Endodermal cell (in vitro differentiated cells): ENCODE data around the gene SHTN1. TPM values are rescaled to one million over a fixed set of nuclear protein-coding genes. Genes with fewer than 3 reads are reported as not detected.

Experiments
- DNase-seq: peaks from one replicate; pipeline ENCODE4 v3.0.0-alpha.2; 2017
- H3K27ac ChIP-seq: 2 replicates; pipeline ENCODE4 v1.5.1; 2013; ENCODE audit warnings: mild to moderate bottlenecking, low read depth, low read length, moderate library complexity
- H3K27me3 ChIP-seq: 2 replicates; pipeline ENCODE4 v1.6.1; 2013; ENCODE audit warnings: mild to moderate bottlenecking, low read length, moderate library complexity; ENCODE audit not compliant: insufficient read depth, control insufficient read depth, poor library complexity, severe bottlenecking
- H3K36me3 ChIP-seq: 2 replicates; pipeline ENCODE4 v1.7.0; 2013; ENCODE audit warnings: mild to moderate bottlenecking, low read length, moderate library complexity; ENCODE audit not compliant: control insufficient read depth, insufficient read depth
- H3K4me1 ChIP-seq: one replicate; pipeline ENCODE4 v1.7.0; 2013; ENCODE audit warnings: low read length; ENCODE audit not compliant: control insufficient read depth, insufficient read depth
- H3K4me3 ChIP-seq: 2 replicates; pipeline ENCODE4 v1.5.1; 2013; ENCODE audit warnings: mild to moderate bottlenecking, low read length, moderate library complexity
- H3K9ac ChIP-seq: 2 replicates; pipeline ENCODE4 v1.6.1; 2013; ENCODE audit warnings: mild to moderate bottlenecking, low read length, moderate library complexity; ENCODE audit not compliant: poor library complexity, severe bottlenecking; ENCODE audit errors: extremely low read depth
- H3K9me3 ChIP-seq: 2 replicates; pipeline ENCODE4 v1.6.1; 2013; ENCODE audit warnings: mild to moderate bottlenecking, low read length, moderate library complexity; ENCODE audit not compliant: control insufficient read depth
- H3K27ac Mint-ChIP-seq: 2 replicates; pipeline ENCODE4 v1.8.0; 2020; ENCODE audit warnings: mixed read lengths
- H3K27me3 Mint-ChIP-seq: 2 replicates; pipeline ENCODE4 v1.8.0; 2021; ENCODE audit warnings: mild to moderate bottlenecking, mixed read lengths; ENCODE audit not compliant: insufficient read depth
- H3K36me3 Mint-ChIP-seq: 2 replicates; pipeline ENCODE4 v1.8.0; 2020; ENCODE audit warnings: low read depth, mixed read lengths
- H3K4me1 Mint-ChIP-seq: 2 replicates; pipeline ENCODE4 v1.8.0; 2020; ENCODE audit warnings: mixed read lengths
- H3K4me3 Mint-ChIP-seq: 2 replicates; pipeline ENCODE4 v1.8.0; 2020; ENCODE audit warnings: mild to moderate bottlenecking, moderate library complexity, mixed read lengths
- H3K9me3 Mint-ChIP-seq: 2 replicates; pipeline ENCODE4 v1.8.0; 2020; ENCODE audit warnings: mild to moderate bottlenecking, mixed read lengths
- WGBS, 2 experiments: methylation state at CpG; one replicate each; pipeline versions ENCODE4 v1.1.5 to v1.1.7; 2013; ENCODE audit warnings: missing lambda C conversion rate in 2 of 2, mixed read lengths in 1 of 2; ENCODE audit not compliant: insufficient coverage in 1 of 2, insufficient read length in 1 of 2; 5-methylcytosine and 5-hydroxymethylcytosine counted together
- total RNA-seq, 2 donors: library from RNA; stranded (reverse); fragmentation: NEBNext Ultra II Directional in 1 of 2; extraction: Animal tissue kit (Norgen Biotek cat#: 25700) in 1 of 2; gene quantifications; 2 replicates in 1 of 2; 3 replicates in 1 of 2; pipeline ENCODE4 v1.2.1, GENCODE V29; 2021
- TF ChIP-seq, protein P1 (sequence below): fragments of 200-600 bp; sonication (generic); conservative IDR thresholded peaks from 2 replicates; pipeline ENCODE4 v1.5.0; 2021; ENCODE audit warnings: antibody characterized with exemption, mild to moderate bottlenecking

Gene SHTN1
- total RNA-seq, 2 donors from 2014 or later, result 39.4 to 59.5 TPM

- TF ChIP-seq, protein P1, sequence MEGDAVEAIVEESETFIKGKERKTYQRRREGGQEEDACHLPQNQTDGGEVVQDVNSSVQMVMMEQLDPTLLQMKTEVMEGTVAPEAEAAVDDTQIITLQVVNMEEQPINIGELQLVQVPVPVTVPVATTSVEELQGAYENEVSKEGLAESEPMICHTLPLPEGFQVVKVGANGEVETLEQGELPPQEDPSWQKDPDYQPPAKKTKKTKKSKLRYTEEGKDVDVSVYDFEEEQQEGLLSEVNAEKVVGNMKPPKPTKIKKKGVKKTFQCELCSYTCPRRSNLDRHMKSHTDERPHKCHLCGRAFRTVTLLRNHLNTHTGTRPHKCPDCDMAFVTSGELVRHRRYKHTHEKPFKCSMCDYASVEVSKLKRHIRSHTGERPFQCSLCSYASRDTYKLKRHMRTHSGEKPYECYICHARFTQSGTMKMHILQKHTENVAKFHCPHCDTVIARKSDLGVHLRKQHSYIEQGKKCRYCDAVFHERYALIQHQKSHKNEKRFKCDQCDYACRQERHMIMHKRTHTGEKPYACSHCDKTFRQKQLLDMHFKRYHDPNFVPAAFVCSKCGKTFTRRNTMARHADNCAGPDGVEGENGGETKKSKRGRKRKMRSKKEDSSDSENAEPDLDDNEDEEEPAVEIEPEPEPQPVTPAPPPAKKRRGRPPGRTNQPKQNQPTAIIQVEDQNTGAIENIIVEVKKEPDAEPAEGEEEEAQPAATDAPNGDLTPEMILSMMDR, result no peak
- Histone ChIP-seq H3K4me1 (peaks cover 20% of the 10 kb centered on the region), H3K27me3 (no peaks in the 10 kb centered on the region), H3K9me3 (no peaks in the 10 kb centered on the region), H3K27ac (no peak overlapping the region), H3K4me3 (no peak overlapping the region), H3K36me3 (no peaks in the 10 kb centered on the region), H3K9ac (peak overlapping the region; percentile 17)
- Mint-ChIP-seq H3K9me3 (no peaks in the 10 kb centered on the region), H3K36me3 (peaks cover 17% of the 10 kb centered on the region), H3K4me3 (peak overlapping the region; percentile 20), H3K27me3 (no peaks in the 10 kb centered on the region), H3K4me1 (peaks cover 77% of the 10 kb centered on the region), H3K27ac (peak overlapping the region; percentile 84)
- WGBS, 2 experiments, result 2 to 6% methylated on average over 4 of the region's 4 CpGs
- DNase-seq, result peak; percentile 98
Observed at GRCh38 chr10:116836083-116836482, 168.9 kb downstream of the SHTN1 start.

DNA sequence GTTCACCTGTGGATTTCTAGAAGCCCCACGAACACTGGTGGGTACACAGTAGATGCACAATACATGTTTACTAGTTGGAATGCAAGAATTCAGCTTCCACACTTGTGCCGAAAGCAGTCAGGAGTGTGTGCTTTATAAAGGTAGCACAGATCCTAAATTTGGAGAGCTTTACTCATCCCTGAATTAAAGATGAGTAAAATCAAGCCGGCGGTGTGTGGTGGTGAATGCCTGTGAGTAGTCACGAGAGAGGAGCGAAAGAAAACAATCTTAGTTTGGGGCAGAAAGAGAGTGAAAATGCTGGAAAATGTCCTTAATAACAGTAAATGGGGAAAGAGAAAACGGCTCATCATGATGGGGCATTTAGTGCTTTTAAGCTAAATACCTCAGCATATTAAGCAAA, 169.3 kb downstream of the SHTN1 start:
- Histone ChIP-seq H3K4me1 (peaks cover 20% of the 10 kb centered on the region), H3K9ac (no peak overlapping the region), H3K27ac (no peak overlapping the region), H3K36me3 (no peaks in the 10 kb centered on the region), H3K9me3 (no peaks in the 10 kb centered on the region), H3K27me3 (no peaks in the 10 kb centered on the region), H3K4me3 (no peak overlapping the region)
- H3K27ac Mint-ChIP-seq, result peak overlapping the region; percentile 84
- H3K4me1 Mint-ChIP-seq, result peaks cover 73% of the 10 kb centered on the region
- WGBS, 2 experiments, result 37 to 42% methylated on average over 7 of the region's 7 CpGs
- H3K9me3 Mint-ChIP-seq, result no peaks in the 10 kb centered on the region
- TF ChIP-seq, protein P1, result no peak
- H3K4me3 Mint-ChIP-seq, result peak overlapping the region; percentile 20
- H3K36me3 Mint-ChIP-seq, result peaks cover 19% of the 10 kb centered on the region
- peak; percentile 53 for DNase-seq
- H3K27me3 Mint-ChIP-seq, result no peaks in the 10 kb centered on the region

GRCh38 chr10:116833986-116834985, 170.7 kb downstream of the SHTN1 start:
- WGBS, 2 experiments, result 55 to 63% methylated on average over 15 to 16 of the region's 17 CpGs
- Histone ChIP-seq H3K9me3 (no peaks in the 10 kb centered on the region), H3K4me1 (peaks cover 19% of the 10 kb centered on the region), H3K36me3 (no peaks in the 10 kb centered on the region), H3K27ac (no peak overlapping the region), H3K4me3 (no peak overlapping the region), H3K9ac (no peak overlapping the region), H3K27me3 (no peaks in the 10 kb centered on the region)
- Mint-ChIP-seq H3K4me1 (peaks cover 63% of the 10 kb centered on the region), H3K9me3 (no peaks in the 10 kb centered on the region), H3K27me3 (no peaks in the 10 kb centered on the region), H3K27ac (peak overlapping the region; percentile 84), H3K4me3 (peak overlapping the region; percentile 16), H3K36me3 (peaks cover 21% of the 10 kb centered on the region)
- peak; percentile 93 for DNase-seq
- TF ChIP-seq, protein P1, result no peak
